GM12872 (cell line): ENCODE data around the gene PUM2.

Experiments
- CTCF ChIP-seq: IDR thresholded peaks from 3 replicates; pipeline ENCODE4 v1.5.1; 2011; ENCODE audit warnings: low read depth, mild to moderate bottlenecking, low read length, moderate library complexity; ENCODE audit not compliant: insufficient read depth

PUM2 gene

GRCh38 chr2:20363578-20363977 is 12.9 kb upstream of the PUM2 start:
- TF ChIP-seq CTCF, result no peak

GRCh38 chr2:20362701-20363435 is 12.2 kb upstream of the PUM2 start:
- no peak for TF ChIP-seq CTCF

- no peak for TF ChIP-seq CTCF
These were observed 11.2 kb upstream of the PUM2 start for GRCh38 chr2:20361893-20362292.

GRCh38 chr2:20359096-20359495 is 8.5 kb upstream of the PUM2 start:
- no peak for TF ChIP-seq CTCF

- no peak for TF ChIP-seq CTCF
These were observed 7.2 kb upstream of the PUM2 start for GRCh38 chr2:20357638-20358389.

- no peak for TF ChIP-seq CTCF
These were observed 5.4 kb upstream of the PUM2 start for GRCh38 chr2:20356042-20356441.

GRCh38 chr2:20355131-20355530 is 4.5 kb upstream of the PUM2 start:
- no peak for TF ChIP-seq CTCF
